ENCODE measurements around the gene AJAP1. TPM values are rescaled to one million over a fixed set of nuclear protein-coding genes. Genes with fewer than 3 reads are reported as not detected.

AJAP1 gene
- total and polyA plus RNA-seq, 2 of the 8 experiments (the other 6 are each of a cell fraction or from before 2014, with no cell fraction given) = 1.9 to 6.2 TPM

- Histone ChIP-seq H2BK5ac (ENCODE audit: low read depth, low read length) (peak overlapping the region; percentile 92; the same call in 1 of the 2 replicates), H2BK15ac (ENCODE audit: low read length) (no peak overlapping the region; the same call in 1 of the 2 replicates), H3K79me1 (ENCODE audit: low read depth, low read length) (0 out of 2 replicates have a peak, but pooled peaks cover under 1% of the 10 kb centered on the region), H3K18ac (ENCODE audit: extremely low read depth, low read length) (peak overlapping the region; percentile 81), H3K27me3 (replicated peaks in 1 of 4; ENCODE audit: control insufficient read depth in 3 of 4, extremely low read depth in 1 of 4, insufficient read depth in 3 of 4, low read length in 3 of 4) (peaks cover 0 to 4% (median 0%) of the 10 kb centered on the region in 4 experiments; a peak in 1 of 7 replicates), H2AFZ (ENCODE audit: low read length) (no peak overlapping the region), H3K23ac (ENCODE audit: insufficient read length) (no peak overlapping the region), H2BK20ac (ENCODE audit: low read length) (peak overlapping the region; percentile 94; the same call in 1 of the 2 replicates), H4K8ac (ENCODE audit: extremely low read depth, insufficient read depth, low read length) (peak overlapping the region; percentile 74; the same call in 1 of the 2 replicates), H3K27ac (ENCODE audit: low read depth, low read length) (0 out of 2 replicates have a peak overlapping the region, but pooled peaks have one; percentile 7), H2BK120ac (replicated peaks; ENCODE audit: low read depth, low read length) (peak overlapping the region; percentile 93), H3K79me2 (ENCODE audit: control insufficient read depth in 1 of 2, insufficient read depth in 2 of 2, low read length in 2 of 2) (no peaks in the 10 kb centered on the region), H3K9me3 (ENCODE audit: insufficient read depth in 2 of 2, low read depth in 1 of 2, low read length in 1 of 2) (peaks cover 5 to 8% of the 10 kb centered on the region in 2 experiments; a peak in 2 of 4 replicates), H3K4me1 (replicated peaks in 1 of 4; ENCODE audit: control insufficient read depth in 3 of 4, insufficient read depth in 4 of 4, low read length in 3 of 4) (peaks cover 10 to 26% (median 17%) of the 10 kb centered on the region in 4 experiments), H3K36me3 (ENCODE audit: control insufficient read depth in 2 of 4, insufficient read depth in 4 of 4, low read length in 3 of 4) (no peaks in the 10 kb centered on the region), H3K14ac (ENCODE audit: insufficient read length) (no peak overlapping the region), H3K4me2 (ENCODE audit: insufficient read depth in 1 of 2, low read depth in 2 of 2, low read length in 2 of 2) (peak overlapping the region; percentile 28 to 59; a peak in 3 of 4 replicates), H2AK5ac (ENCODE audit: low read depth, low read length) (peak overlapping the region; percentile 56; the same call in 1 of the 2 replicates), H3K4me3 (ENCODE audit: extremely low read depth in 1 of 4, insufficient read depth in 2 of 4, low read depth in 3 of 4, low read length in 4 of 4) (peak overlapping the region in 1 of 4 experiments; percentile 14; a peak in 1 of 8 replicates), H3K9ac (replicated peaks in 1 of 4; ENCODE audit: extremely low read depth in 1 of 4, low read depth in 3 of 4, low read length in 3 of 4) (no peak overlapping the region), H4K91ac (replicated peaks; ENCODE audit: insufficient read length, low read length) (peak overlapping the region; percentile 96), H4K20me1 (replicated peaks in 1 of 2; ENCODE audit: control insufficient read depth in 1 of 2, insufficient read depth in 2 of 2, low read length in 2 of 2) (peaks cover 2 to 3% of the 10 kb centered on the region in 2 experiments), H2BK12ac (ENCODE audit: low read depth, low read length) (peak overlapping the region; percentile 93; the same call in 1 of the 2 replicates), H3K4ac (replicated peaks; ENCODE audit: insufficient read length, low read depth, low read length) (peak overlapping the region; percentile 90), H4K5ac (ENCODE audit: insufficient read length, low read depth, low read length) (peak overlapping the region; percentile 34), H3K56ac (replicated peaks; ENCODE audit: insufficient read length, low read depth, low read length) (peak overlapping the region; percentile 3), H3K23me2 (ENCODE audit: low read depth, low read length) (peaks cover 2% of the 10 kb centered on the region; the same call in 1 of the 2 replicates)
- no peak for FAIRE-seq
- POLR2A ChIA-PET (ENCODE audit: partially characterized antibody) = no interaction called here
- CTCF ChIA-PET (ENCODE audit: partially characterized antibody) = interaction anchor here (0.7 to 1.8 kb wide), 4 partner anchors 13 to 99 kb away, joined by 3 to 10 read pairs (median 4); no protein-coding TSS in a partner anchor
- TF ChIP-seq SP2 (IDR thresholded peaks at IDR 0.05; ENCODE audit: low read length) (no peak), NRF1 (IDR thresholded peaks at IDR 0.05; ENCODE audit: low read depth, low read length) (no peak), GABPA (IDR thresholded peaks at IDR 0.05; ENCODE audit: borderline replicate concordance, insufficient read depth, low read length) (no peak), TBP (IDR thresholded peaks at IDR 0.05; ENCODE audit: low read depth, low read length) (no peak)
- WGBS, 2 experiments (ENCODE audit: extremely low coverage in 1 of 2, insufficient coverage in 1 of 2, insufficient read length in 1 of 2, insufficient replicate concordance in 2 of 2, low coverage in 1 of 2, low lambda C conversion rate in 2 of 2, missing lambda C conversion rate in 1 of 2) = 67% methylated on average over 2 of the region's 2 CpGs; no CpG with 5 or more reads in 1 of the 2 experiments
- DNase-seq (ENCODE audit: low read depth in 1 of 2, low spot score in 2 of 2) = peak in 1 of 2 experiments; percentile 55
These were observed 100.4 kb downstream of the AJAP1 start for GRCh38 chr1:4754816-4755215.

Measured in H1 (cell line).